HepG2 (cell line): Measurements from ENCODE around the gene SPAG8. TPM values are rescaled to one million over a fixed set of nuclear protein-coding genes. Genes with fewer than 3 reads are reported as not detected.

Source experiments
- ASH2L ChIP-seq: fragments of 300-600, 200-600 bp; sonication (generic); IDR thresholded peaks from 2 replicates; pipeline ENCODE4 v1.7.0; 2017; ENCODE audit warnings: low read depth, mild to moderate bottlenecking, moderate library complexity, mixed read lengths, low read length; ENCODE audit not compliant: insufficient read length
- DNMT3B ChIP-seq: conservative IDR thresholded peaks from 2 replicates; pipeline ENCODE4 v1.6.1; 2016; ENCODE audit warnings: missing biosample characterization, control low read depth
- FOXC1 ChIP-seq: sonication (generic); formaldehyde crosslinking; IDR thresholded peaks from 2 replicates; pipeline ENCODE4 v1.8.0; 2022; ENCODE audit warnings: mild to moderate bottlenecking, missing genetic modification reagents, borderline replicate concordance
- KLF16 ChIP-seq, 2 experiments: sonication (generic) in 1 of 2; formaldehyde crosslinking in 1 of 2; IDR thresholded peaks; 2 replicates each; pipeline versions ENCODE4 v1.6.1 to v1.8.0; 2016 to 2023; ENCODE audit warnings: missing genetic modification reagents in 2 of 2, missing compliant biosample characterization in 1 of 2
- MED8 ChIP-seq: sonication (generic); formaldehyde crosslinking; IDR thresholded peaks from 2 replicates; pipeline ENCODE4 v1.8.1; 2023; ENCODE audit warnings: mild to moderate bottlenecking, missing genetic modification reagents; ENCODE audit not compliant: insufficient replicate concordance
- NR3C1 ChIP-seq: sonication (generic); formaldehyde crosslinking; IDR thresholded peaks from 2 replicates; pipeline ENCODE4 v1.4.0; 2020; ENCODE audit warnings: missing genetic modification reagents
- RFXANK ChIP-seq: IDR thresholded peaks from 2 replicates; pipeline ENCODE4 v1.6.1; 2016
- SMARCE1 ChIP-seq: fragments of 450-650 bp; IDR thresholded peaks from 2 replicates; pipeline ENCODE4 v1.6.1; 2017; ENCODE audit warnings: borderline replicate concordance
- SNAPC2 ChIP-seq: sonication (generic); formaldehyde crosslinking; IDR thresholded peaks from 2 replicates; pipeline ENCODE4 v1.8.1; 2022; ENCODE audit warnings: mild to moderate bottlenecking, missing genetic modification reagents
- SRY ChIP-seq: sonication (generic); formaldehyde crosslinking; IDR thresholded peaks from 2 replicates; pipeline ENCODE4 v1.8.0; 2022; ENCODE audit warnings: mild to moderate bottlenecking, missing genetic modification reagents
- ZBTB42 ChIP-seq: sonication (generic); formaldehyde crosslinking; IDR thresholded peaks from 2 replicates; pipeline ENCODE4 v1.5.0; 2020; ENCODE audit warnings: mild to moderate bottlenecking, missing genetic modification reagents
- ZNF205 ChIP-seq: IDR thresholded peaks from 2 replicates; pipeline ENCODE4 v1.6.1; 2018; ENCODE audit warnings: missing biosample characterization, missing genetic modification reagents
- ZNF343 ChIP-seq: sonication (generic); formaldehyde crosslinking; IDR thresholded peaks from 2 replicates; pipeline ENCODE4 v1.4.0; 2020; ENCODE audit warnings: mild to moderate bottlenecking, missing genetic modification reagents
- ZNF770 ChIP-seq: sonication (generic); formaldehyde crosslinking; IDR thresholded peaks from 2 replicates; pipeline ENCODE4 v1.5.0; 2020; ENCODE audit warnings: mild to moderate bottlenecking, missing genetic modification reagents
- polyA plus RNA-seq, 8 experiments: library from polyadenylated mRNA; depleted of rRNA in 3 of 8; stranded (reverse) in 7 of 8; unstranded in 1 of 8; fragments of >200 nt; fragmentation: Illumina TruSeq in 4 of 8; extraction: Trizol in 4 of 8; gene quantifications; 2 replicates each; pipeline versions ENCODE4 v1.2.1 to v1.2.3, GENCODE V29; 2011 to 2016; ENCODE audit warnings: low read depth in 4 of 8, missing spikeins in 1 of 8, mixed read lengths in 1 of 8; ENCODE audit not compliant: insufficient read depth in 1 of 8
- total RNA-seq, 5 experiments: library from RNA; depleted of rRNA; stranded (reverse); fragments of >200 nt; fragmentation: Illumina TruSeq; extraction: Trizol; gene quantifications; 2 replicates each; pipeline ENCODE4 v1.2.3, GENCODE V29; 2016; ENCODE audit warnings: low read depth in 1 of 5
- TF ChIP-seq, protein P1 (sequence below): IDR thresholded peaks from 2 replicates; pipeline ENCODE4 v1.6.1; 2016; ENCODE audit warnings: missing compliant biosample characterization, missing genetic modification reagents, borderline replicate concordance
- TF ChIP-seq, protein P2 (sequence below): IDR thresholded peaks from 2 replicates; pipeline ENCODE4 v1.6.1; 2016; ENCODE audit warnings: missing genetic modification reagents, missing compliant biosample characterization
- TF ChIP-seq, protein P3 (sequence below): sonication (generic); formaldehyde crosslinking; IDR thresholded peaks from 2 replicates; pipeline ENCODE4 v1.4.0; 2020; ENCODE audit warnings: missing genetic modification reagents
- TF ChIP-seq, protein P4 (sequence below): sonication (generic); formaldehyde crosslinking; IDR thresholded peaks from 2 replicates; pipeline ENCODE4 v1.8.0; 2022; ENCODE audit warnings: mild to moderate bottlenecking, missing genetic modification reagents, moderate library complexity
- TF ChIP-seq, protein P5 (sequence below): sonication (generic); formaldehyde crosslinking; IDR thresholded peaks from 2 replicates; pipeline ENCODE4 v1.4.0; 2020; ENCODE audit warnings: mild to moderate bottlenecking, missing genetic modification reagents, borderline replicate concordance
- TF ChIP-seq, protein P6 (sequence below): sonication (generic); formaldehyde crosslinking; IDR thresholded peaks from 2 replicates; pipeline ENCODE4 v1.4.0; 2020; ENCODE audit warnings: mild to moderate bottlenecking, missing genetic modification reagents

Gene SPAG8
- total and polyA plus RNA-seq, 2 of the 13 experiments (the other 11 are each of a cell fraction or from before 2014, with no cell fraction given), result 0.18 to 0.27 TPM

GRCh38 chr9:35814841-35815543, 2.9 kb upstream of the SPAG8 start, which contains the start of gene HINT2 (continued):
- TF ChIP-seq ZNF770 (CRISPR knock-in tag), result 0 out of 2 replicates have a peak, but pooled peaks have one; percentile 23
- 0 out of 4 replicates have a peak, but pooled peaks of 1 of the 2 experiments have one; percentile 35 for TF ChIP-seq KLF16 (CRISPR knock-in tag; IDR thresholded peaks at IDR 0.05)
- no peak for TF ChIP-seq SMARCE1
- TF ChIP-seq, protein P1, sequence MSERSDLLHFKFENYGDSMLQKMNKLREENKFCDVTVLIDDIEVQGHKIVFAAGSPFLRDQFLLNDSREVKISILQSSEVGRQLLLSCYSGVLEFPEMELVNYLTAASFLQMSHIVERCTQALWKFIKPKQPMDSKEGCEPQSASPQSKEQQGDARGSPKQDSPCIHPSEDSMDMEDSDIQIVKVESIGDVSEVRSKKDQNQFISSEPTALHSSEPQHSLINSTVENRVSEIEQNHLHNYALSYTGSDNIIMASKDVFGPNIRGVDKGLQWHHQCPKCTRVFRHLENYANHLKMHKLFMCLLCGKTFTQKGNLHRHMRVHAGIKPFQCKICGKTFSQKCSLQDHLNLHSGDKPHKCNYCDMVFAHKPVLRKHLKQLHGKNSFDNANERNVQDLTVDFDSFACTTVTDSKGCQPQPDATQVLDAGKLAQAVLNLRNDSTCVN (CRISPR knock-in tag), result no peak
- no peak; the same call in 1 of the 2 replicates for TF ChIP-seq DNMT3B (CRISPR knock-in tag)
- TF ChIP-seq SRY, result 0 out of 2 replicates have a peak, but pooled peaks have one; percentile 77
- peak; percentile 29 for TF ChIP-seq ASH2L
- TF ChIP-seq, protein P2, sequence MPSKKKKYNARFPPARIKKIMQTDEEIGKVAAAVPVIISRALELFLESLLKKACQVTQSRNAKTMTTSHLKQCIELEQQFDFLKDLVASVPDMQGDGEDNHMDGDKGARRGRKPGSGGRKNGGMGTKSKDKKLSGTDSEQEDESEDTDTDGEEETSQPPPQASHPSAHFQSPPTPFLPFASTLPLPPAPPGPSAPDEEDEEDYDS (CRISPR knock-in tag), result peak; percentile 70
- TF ChIP-seq, protein P3, sequence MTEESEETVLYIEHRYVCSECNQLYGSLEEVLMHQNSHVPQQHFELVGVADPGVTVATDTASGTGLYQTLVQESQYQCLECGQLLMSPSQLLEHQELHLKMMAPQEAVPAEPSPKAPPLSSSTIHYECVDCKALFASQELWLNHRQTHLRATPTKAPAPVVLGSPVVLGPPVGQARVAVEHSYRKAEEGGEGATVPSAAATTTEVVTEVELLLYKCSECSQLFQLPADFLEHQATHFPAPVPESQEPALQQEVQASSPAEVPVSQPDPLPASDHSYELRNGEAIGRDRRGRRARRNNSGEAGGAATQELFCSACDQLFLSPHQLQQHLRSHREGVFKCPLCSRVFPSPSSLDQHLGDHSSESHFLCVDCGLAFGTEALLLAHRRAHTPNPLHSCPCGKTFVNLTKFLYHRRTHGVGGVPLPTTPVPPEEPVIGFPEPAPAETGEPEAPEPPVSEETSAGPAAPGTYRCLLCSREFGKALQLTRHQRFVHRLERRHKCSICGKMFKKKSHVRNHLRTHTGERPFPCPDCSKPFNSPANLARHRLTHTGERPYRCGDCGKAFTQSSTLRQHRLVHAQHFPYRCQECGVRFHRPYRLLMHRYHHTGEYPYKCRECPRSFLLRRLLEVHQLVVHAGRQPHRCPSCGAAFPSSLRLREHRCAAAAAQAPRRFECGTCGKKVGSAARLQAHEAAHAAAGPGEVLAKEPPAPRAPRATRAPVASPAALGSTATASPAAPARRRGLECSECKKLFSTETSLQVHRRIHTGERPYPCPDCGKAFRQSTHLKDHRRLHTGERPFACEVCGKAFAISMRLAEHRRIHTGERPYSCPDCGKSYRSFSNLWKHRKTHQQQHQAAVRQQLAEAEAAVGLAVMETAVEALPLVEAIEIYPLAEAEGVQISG (CRISPR knock-in tag), result peak; percentile 72; the same call in 1 of the 2 replicates
- TF ChIP-seq MED8 (CRISPR knock-in tag), result no peak
- TF ChIP-seq NR3C1, result no peak
- TF ChIP-seq, protein P4, sequence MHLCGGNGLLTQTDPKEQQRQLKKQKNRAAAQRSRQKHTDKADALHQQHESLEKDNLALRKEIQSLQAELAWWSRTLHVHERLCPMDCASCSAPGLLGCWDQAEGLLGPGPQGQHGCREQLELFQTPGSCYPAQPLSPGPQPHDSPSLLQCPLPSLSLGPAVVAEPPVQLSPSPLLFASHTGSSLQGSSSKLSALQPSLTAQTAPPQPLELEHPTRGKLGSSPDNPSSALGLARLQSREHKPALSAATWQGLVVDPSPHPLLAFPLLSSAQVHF (CRISPR knock-in tag), result no peak
- no peak; the same call in 1 of the 2 replicates for TF ChIP-seq SNAPC2
- TF ChIP-seq RFXANK (CRISPR knock-in tag), result no peak; the same call in 1 of the 2 replicates
- no peak; the same call in 1 of the 2 replicates for TF ChIP-seq FOXC1 (CRISPR knock-in tag)
- TF ChIP-seq, protein P5, sequence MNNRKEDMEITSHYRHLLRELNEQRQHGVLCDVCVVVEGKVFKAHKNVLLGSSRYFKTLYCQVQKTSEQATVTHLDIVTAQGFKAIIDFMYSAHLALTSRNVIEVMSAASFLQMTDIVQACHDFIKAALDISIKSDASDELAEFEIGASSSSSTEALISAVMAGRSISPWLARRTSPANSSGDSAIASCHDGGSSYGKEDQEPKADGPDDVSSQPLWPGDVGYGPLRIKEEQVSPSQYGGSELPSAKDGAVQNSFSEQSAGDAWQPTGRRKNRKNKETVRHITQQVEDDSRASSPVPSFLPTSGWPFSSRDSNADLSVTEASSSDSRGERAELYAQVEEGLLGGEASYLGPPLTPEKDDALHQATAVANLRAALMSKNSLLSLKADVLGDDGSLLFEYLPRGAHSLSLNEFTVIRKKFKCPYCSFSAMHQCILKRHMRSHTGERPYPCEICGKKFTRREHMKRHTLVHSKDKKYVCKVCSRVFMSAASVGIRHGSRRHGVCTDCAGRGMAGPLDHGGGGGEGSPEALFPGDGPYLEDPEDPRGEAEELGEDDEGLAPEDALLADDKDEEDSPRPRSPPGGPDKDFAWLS (CRISPR knock-in tag), result no peak
- TF ChIP-seq ZNF343 (CRISPR knock-in tag), result peak; percentile 56; the same call in 1 of the 2 replicates
- no peak for TF ChIP-seq ZNF205 (CRISPR knock-in tag)
- TF ChIP-seq, protein P6, sequence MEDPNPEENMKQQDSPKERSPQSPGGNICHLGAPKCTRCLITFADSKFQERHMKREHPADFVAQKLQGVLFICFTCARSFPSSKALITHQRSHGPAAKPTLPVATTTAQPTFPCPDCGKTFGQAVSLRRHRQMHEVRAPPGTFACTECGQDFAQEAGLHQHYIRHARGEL (CRISPR knock-in tag), result no peak
- no peak for TF ChIP-seq ZBTB42 (CRISPR knock-in tag)
